Mucosa of descending colon (tissue), 3 donors: ENCODE data around the gene PPP1R16B. TPM values are rescaled to one million over a fixed set of nuclear protein-coding genes. Genes with fewer than 3 reads are reported as not detected.

Source experiments
- ATAC-seq: fragments of 200-7000 bp; cut with Tn5 transposase; one replicate; pipeline ENCODE4 v1.9.1; 2020; ENCODE audit warnings: mild to moderate bottlenecking, moderate library complexity
- DNase-seq, 3 donors: peaks; one replicate each; pipeline ENCODE4 v3.0.0-alpha.2; 2020
- H3K36me3 ChIP-seq: fragments of 200-600 bp; one replicate; pipeline ENCODE4 v1.8.0; 2021; ENCODE audit warnings: low read depth, mild to moderate bottlenecking
- H3K4me1 ChIP-seq: fragments of 200-600 bp; one replicate; pipeline ENCODE4 v1.8.0; 2021; ENCODE audit warnings: low read depth, mild to moderate bottlenecking
- H3K4me3 ChIP-seq: fragments of 200-600 bp; one replicate; pipeline ENCODE4 v1.8.0; 2021; ENCODE audit warnings: mild to moderate bottlenecking
- H3K9me3 ChIP-seq: fragments of 200-600 bp; one replicate; pipeline ENCODE4 v1.8.0; 2021; ENCODE audit warnings: mild to moderate bottlenecking
- intact Hi-C, 2 donors: fragments of 100-400 bp; cut with DNase I in 1 of 2; cut with micrococcal nuclease in 1 of 2; formaldehyde crosslinking; loops; one replicate each; pipeline versions ENCODE4 v1.11.0 to v1.11.1; 2022; cut with DNase I, micrococcal nuclease
- total RNA-seq, 3 donors: library from RNA; stranded (reverse); fragmentation: NEBNext Ultra II Directional in 2 of 3; extraction: Animal tissue kit (Norgen Biotek cat#: 25700) in 2 of 3; gene quantifications; one replicate each; pipeline versions ENCODE4 v1.2.1 to v1.2.4, GENCODE V29; 2021 to 2023
- TF ChIP-seq, protein P1 (sequence below): fragments of 200-600 bp; IDR thresholded peaks from one replicate; pipeline ENCODE4 v1.8.0; 2022; ENCODE audit warnings: antibody characterized with exemption, mild to moderate bottlenecking
- donor health status: DM: no; HTN: no; CAD: no; lungs with moderate emphysema.
- donor health status: DM: no; HTN: no; CAD: no.
- donor health status: DM: no; HTN: yes; CAD: no.

Gene PPP1R16B
- total RNA-seq, 3 donors from 2014 or later = 4.4 to 5.6 (median 4.4) TPM

DNA sequence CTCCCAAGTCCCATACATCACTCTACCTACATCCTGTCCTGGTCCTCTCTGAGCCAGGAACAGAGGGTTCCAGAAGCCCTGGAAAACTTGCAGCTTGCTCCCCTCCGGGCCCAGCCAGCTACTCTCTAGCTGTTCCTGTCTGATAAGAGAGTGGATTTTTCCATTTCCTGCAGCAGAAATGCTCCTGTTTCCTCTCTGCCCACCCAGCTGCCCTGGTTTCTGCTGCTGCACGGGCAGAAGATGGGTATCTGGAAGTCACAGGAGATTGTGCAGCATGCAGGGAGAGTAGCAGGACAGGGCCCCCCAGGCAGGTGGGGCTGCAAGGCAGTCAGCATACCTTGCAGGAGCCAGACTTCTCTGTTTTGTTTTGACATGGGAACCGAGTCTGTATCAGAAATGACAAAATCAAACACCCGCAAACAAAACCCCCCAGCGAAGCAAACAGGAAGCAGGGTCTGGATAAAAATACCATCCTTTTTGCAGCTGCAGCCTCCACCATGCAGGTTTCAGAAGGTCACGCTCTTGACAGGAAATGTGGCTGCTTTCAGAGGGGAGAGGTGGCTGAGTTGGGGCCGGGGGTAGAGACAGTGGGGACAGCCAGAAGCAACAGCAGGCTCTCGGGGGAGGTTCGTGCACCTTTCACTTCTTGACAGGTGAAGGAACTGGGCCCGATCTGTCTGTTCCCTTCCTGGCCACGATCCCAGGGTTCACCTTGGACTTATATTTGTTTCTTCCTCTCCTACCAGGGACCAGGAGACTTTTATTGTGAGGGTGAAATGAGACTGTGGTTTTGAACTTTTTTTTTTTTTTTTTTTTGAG is 69.9 kb downstream of the PPP1R16B start:
- H3K4me3 ChIP-seq = no peak overlapping the region
- ATAC-seq (peak; percentile 17), DNase-seq (peak; percentile 57 to 78 (median 57))
- H3K4me1 ChIP-seq = peaks cover 34% of the 10 kb centered on the region
- no peaks in the 10 kb centered on the region for H3K9me3 ChIP-seq
- TF ChIP-seq, protein P1, sequence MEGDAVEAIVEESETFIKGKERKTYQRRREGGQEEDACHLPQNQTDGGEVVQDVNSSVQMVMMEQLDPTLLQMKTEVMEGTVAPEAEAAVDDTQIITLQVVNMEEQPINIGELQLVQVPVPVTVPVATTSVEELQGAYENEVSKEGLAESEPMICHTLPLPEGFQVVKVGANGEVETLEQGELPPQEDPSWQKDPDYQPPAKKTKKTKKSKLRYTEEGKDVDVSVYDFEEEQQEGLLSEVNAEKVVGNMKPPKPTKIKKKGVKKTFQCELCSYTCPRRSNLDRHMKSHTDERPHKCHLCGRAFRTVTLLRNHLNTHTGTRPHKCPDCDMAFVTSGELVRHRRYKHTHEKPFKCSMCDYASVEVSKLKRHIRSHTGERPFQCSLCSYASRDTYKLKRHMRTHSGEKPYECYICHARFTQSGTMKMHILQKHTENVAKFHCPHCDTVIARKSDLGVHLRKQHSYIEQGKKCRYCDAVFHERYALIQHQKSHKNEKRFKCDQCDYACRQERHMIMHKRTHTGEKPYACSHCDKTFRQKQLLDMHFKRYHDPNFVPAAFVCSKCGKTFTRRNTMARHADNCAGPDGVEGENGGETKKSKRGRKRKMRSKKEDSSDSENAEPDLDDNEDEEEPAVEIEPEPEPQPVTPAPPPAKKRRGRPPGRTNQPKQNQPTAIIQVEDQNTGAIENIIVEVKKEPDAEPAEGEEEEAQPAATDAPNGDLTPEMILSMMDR = no peak
- intact Hi-C loops = no loop called here
- no peaks in the 10 kb centered on the region for H3K36me3 ChIP-seq

DNA sequence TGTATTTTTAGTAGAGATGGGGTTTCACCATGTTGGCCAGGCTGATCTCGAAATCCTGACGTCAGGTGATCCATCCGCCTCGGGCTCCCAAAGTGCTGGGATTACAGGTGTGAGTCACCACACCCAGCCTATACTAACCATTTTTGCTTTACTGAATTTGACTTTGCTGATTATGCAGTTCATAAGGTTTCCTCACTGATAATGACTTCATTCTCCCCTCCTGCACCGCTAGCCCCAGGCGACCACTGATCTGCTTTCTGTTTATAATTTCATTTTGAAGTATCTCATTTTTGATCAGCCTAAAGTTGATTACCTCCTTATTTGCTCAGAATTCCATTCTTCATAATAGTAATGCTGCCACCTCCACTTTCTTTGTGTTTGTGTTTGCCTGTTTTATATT is 72.0 kb downstream of the PPP1R16B start:
- intact Hi-C loops = no loop called here
- ATAC-seq = no peak
- TF ChIP-seq, protein P1 = no peak
- Histone ChIP-seq H3K36me3 (no peaks in the 10 kb centered on the region), H3K4me3 (no peak overlapping the region), H3K9me3 (no peaks in the 10 kb centered on the region), H3K4me1 (peaks cover 17% of the 10 kb centered on the region)
- no peak for DNase-seq

DNA sequence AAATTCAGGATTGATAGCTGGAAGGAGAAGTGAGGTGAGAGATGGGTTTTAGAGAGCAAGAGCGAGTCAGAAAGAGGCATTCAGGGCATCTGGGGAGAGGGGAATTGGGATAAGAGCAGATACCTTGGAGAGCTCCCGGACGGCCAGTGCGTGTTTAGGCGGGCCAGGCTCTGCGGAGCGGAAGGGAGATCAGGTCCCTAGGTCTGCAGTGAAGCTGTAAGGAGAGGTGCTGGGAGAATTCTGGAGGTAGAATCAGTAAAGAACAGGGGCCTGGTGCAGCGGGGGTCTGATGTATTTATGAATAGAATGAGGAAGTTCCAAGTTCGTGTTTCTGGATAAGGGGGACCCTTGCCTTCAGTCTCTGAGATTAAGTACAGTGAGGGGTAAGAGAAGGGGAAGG is 73.4 kb downstream of the PPP1R16B start:
- TF ChIP-seq, protein P1 = no peak
- DNase-seq (peak in 1 of 3 donors; percentile 44), ATAC-seq (no peak)
- Histone ChIP-seq H3K4me1 (peaks cover 11% of the 10 kb centered on the region), H3K9me3 (no peaks in the 10 kb centered on the region), H3K4me3 (no peak overlapping the region), H3K36me3 (no peaks in the 10 kb centered on the region)
- intact Hi-C loops = no loop called here

DNA sequence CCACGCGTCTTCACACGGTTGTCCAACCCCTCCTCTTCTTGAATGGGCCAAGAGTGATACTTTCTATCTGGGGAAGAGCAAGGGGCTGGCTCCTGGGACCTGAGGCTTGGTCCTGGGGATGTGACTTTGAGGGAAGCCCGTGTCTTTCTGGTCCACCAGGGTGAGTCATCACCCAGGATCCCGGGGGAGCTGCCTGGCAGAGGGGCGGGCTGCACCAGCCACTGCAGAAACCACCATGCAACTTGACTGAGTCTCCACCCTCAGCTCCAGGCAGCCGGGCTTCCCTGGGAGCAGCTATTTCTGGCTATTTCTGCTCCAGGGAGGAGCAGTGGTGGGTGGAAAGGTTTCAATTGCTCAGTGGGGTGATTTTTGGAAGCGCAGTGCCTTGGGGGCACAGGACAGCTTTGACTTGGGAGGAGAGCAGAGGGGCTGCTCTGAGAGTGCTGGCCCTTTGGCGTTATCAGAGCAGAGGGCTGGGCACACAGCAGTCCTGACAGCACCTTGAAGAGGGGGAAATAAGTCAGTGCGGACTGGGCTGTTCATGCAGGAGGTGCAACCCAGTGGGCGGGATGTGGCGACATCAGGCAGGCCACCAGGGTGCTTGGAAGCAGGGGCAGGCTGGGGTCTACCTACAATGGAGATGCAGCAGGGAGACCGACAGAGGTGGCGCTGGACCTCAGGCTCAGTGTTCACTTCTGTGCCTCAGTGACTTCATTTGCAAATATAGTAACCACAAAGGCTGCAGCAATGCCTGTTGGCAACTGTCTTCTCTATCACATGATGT is 75.6 kb downstream of the PPP1R16B start:
- TF ChIP-seq, protein P1 = no peak
- ATAC-seq (peak; percentile 26), DNase-seq (no peak)
- H3K4me1 ChIP-seq = no peaks in the 10 kb centered on the region
- H3K9me3 ChIP-seq = no peaks in the 10 kb centered on the region
- intact Hi-C loops = no loop called here
- no peaks in the 10 kb centered on the region for H3K36me3 ChIP-seq
- no peak overlapping the region for H3K4me3 ChIP-seq

DNA sequence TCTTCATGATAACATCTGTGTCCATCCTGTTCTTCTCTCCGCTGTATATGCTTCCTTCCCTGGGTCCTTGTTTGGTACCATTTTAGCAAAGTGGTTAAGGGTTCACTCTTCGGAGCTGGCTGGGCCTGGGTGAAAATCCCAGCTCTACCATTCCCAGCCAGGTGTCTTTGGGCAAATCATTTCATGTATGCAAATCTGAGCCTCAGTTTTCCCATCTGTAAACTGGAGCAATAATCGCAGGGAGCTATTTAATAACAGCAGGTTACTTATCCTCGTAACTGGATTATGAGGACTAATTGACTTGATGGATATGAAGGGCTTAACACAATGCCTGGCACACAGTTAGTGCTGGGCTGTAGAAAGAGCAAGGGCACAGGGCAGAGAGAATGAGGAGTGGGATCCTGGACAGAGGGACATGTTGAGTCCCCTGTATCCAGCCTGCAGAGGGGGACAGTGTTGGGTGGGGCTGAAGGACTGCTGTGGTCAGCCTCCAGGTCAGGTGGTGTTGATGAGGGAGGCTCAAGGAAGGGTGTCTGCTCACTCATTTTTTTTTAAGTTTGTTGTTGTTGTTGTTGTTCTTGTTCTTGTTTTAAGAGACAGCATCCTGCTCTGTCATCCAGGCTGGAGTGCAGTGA is 76.4 kb downstream of the PPP1R16B start:
- intact Hi-C loops = no loop called here
- DNase-seq (no peak), ATAC-seq (no peak)
- Histone ChIP-seq H3K9me3 (no peaks in the 10 kb centered on the region), H3K4me1 (no peaks in the 10 kb centered on the region), H3K4me3 (no peak overlapping the region), H3K36me3 (no peaks in the 10 kb centered on the region)
- TF ChIP-seq, protein P1 = no peak
